Measurements from ENCODE around the gene MSL3B.

Gene MSL3B

GRCh38 chr2:233838726-233839446 is 29.3 kb downstream of the MSL3B start:
- no peaks in the 10 kb centered on the region for H3K4me1 ChIP-seq
- no peak overlapping the region for H3K27ac ChIP-seq (replicated peaks in 1 of 4)
- H3K36me3 ChIP-seq: no peaks in the 10 kb centered on the region
- no peak overlapping the region for H3K4me3 ChIP-seq
- intact Hi-C loops (cut with DNase I): no loop called here
- 95% methylated on average over 10 of the region's 12 CpGs for WGBS
- TF ChIP-seq POLR2A (IDR thresholded peaks at IDR 0.05; ENCODE audit: low read depth) (no peak), EP300 (IDR thresholded peaks at IDR 0.05) (no peak), POLR2AphosphoS5 (IDR thresholded peaks at IDR 0.05) (no peak)
- H3K27me3 ChIP-seq: no peaks in the 10 kb centered on the region
- no peak for DNase-seq (ENCODE audit: extremely low spot score)
- H3K9me3 ChIP-seq: no peaks in the 10 kb centered on the region

GRCh38 chr2:233838251-233838650 is 29.9 kb downstream of the MSL3B start:
- intact Hi-C loops (cut with DNase I): no loop called here

GRCh38 chr2:233837694-233838229 is 30.4 kb downstream of the MSL3B start:
- no peak for TF ChIP-seq POLR2AphosphoS5 (IDR thresholded peaks at IDR 0.05)
- no peak for TF ChIP-seq EP300 (IDR thresholded peaks at IDR 0.05)
- TF ChIP-seq POLR2A (IDR thresholded peaks at IDR 0.05; ENCODE audit: low read depth): no peak
- no peak for TF ChIP-seq CTCF (IDR thresholded peaks at IDR 0.05)
- Histone ChIP-seq H3K9me3 (no peaks in the 10 kb centered on the region), H3K27me3 (no peaks in the 10 kb centered on the region), H3K36me3 (no peaks in the 10 kb centered on the region), H3K27ac (replicated peaks in 1 of 4) (no peak overlapping the region), H3K4me3 (no peak overlapping the region), H3K4me1 (peaks cover 0 to 5% (median 4%) of the 10 kb centered on the region in 4 donors)
- no peak for DNase-seq (ENCODE audit: extremely low spot score)
- intact Hi-C loops (cut with DNase I): no loop called here
- 90% methylated on average over 9 of the region's 9 CpGs for WGBS

More at GRCh38 chr2:233838251-233838650, 29.9 kb downstream of the MSL3B start:
- Histone ChIP-seq H3K4me1 (peaks cover 0 to under 1% (median 0%) of the 10 kb centered on the region in 4 donors), H3K27ac (replicated peaks in 1 of 4) (no peak overlapping the region), H3K4me3 (no peak overlapping the region), H3K27me3 (no peaks in the 10 kb centered on the region), H3K9me3 (no peaks in the 10 kb centered on the region), H3K36me3 (no peaks in the 10 kb centered on the region)
- DNase-seq (ENCODE audit: extremely low spot score): no peak
- no peak for TF ChIP-seq POLR2A (IDR thresholded peaks at IDR 0.05; ENCODE audit: low read depth)
- WGBS: 70% methylated on average over 7 of the region's 7 CpGs

DNA sequence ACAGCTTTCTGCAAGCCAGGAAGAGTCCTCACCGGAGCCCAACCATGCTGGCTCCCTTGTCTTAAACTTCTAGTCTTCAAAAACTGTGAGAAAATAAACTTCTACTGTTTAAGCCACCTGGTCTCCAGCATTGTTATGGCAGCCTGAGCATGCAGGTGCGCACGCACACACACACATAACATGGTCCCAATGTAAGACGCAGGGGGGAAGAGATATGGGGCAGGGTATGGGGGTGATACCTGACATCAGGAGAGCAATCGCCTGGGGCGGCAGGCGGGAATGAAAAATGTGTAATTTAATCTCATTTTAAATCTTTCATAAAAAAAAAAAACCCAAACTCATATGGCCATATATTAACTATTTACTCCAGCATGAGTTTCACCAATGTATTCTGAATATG is 31.8 kb downstream of the MSL3B start:
- Histone ChIP-seq H3K4me1 (peaks cover 0 to 10% (median 8%) of the 10 kb centered on the region in 4 donors), H3K36me3 (no peaks in the 10 kb centered on the region), H3K27ac (replicated peaks in 1 of 4) (no peak overlapping the region), H3K9me3 (no peaks in the 10 kb centered on the region), H3K4me3 (no peak overlapping the region), H3K27me3 (no peaks in the 10 kb centered on the region)
- intact Hi-C loops (cut with DNase I): no loop called here
- WGBS: 96% methylated on average over 7 of the region's 7 CpGs
- DNase-seq (ENCODE audit: extremely low spot score): no peak
- TF ChIP-seq CTCF (IDR thresholded peaks at IDR 0.05) (no peak), POLR2A (IDR thresholded peaks at IDR 0.05; ENCODE audit: low read depth) (no peak), POLR2AphosphoS5 (IDR thresholded peaks at IDR 0.05) (no peak)

DNA sequence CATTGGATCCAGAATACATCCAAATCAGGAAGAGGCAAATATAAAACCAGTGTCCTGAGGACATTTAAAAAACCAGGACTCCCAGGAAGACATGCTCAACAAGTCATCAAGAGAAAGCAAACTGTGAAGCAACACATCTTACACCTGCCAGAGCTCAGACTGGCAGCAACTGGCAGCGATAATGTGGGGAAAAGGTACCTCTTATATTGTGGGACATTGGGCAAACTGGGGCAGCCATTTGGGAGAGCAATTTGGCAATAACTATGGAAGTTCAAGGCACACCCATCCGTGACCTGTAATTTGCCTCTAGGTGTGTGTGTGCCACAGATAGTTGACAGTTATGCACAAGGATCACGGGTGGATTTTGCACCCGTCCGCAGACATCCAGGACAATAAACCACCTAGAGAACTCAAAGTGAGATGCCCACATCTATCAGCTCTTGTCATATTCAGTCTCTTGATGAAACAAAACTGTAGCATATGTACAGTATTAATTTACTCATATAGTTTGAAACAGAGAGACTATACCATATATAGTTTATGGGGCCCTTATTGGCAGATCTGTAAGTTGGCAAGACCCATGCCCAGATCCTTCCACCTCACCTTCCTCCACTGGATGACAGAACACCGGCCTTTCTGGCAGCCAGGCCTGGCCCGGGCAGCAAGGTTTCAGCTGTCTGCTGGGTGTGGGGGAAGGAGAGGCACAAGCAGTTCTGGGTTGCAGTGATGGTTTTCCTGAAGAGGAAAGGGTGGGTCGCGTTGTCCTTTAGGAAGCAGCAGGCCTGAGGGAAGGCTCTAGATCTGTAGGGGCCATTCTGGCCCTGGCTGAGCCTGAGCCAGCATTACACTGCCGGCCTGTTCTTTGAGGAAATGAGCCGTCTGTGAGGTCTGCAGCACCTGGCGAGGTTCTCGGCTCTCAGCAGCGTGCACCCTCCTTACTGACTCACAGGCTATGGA is 32.7 kb downstream of the MSL3B start:
- no peaks in the 10 kb centered on the region for H3K36me3 ChIP-seq
- no peaks in the 10 kb centered on the region for H3K9me3 ChIP-seq
- intact Hi-C loops (cut with DNase I): no loop called here
- no peaks in the 10 kb centered on the region for H3K27me3 ChIP-seq
- 97% methylated on average over 8 of the region's 14 CpGs for WGBS
- DNase-seq (ENCODE audit: extremely low spot score): no peak
- TF ChIP-seq POLR2AphosphoS5 (IDR thresholded peaks at IDR 0.05) (no peak), EP300 (IDR thresholded peaks at IDR 0.05) (no peak), POLR2A (IDR thresholded peaks at IDR 0.05; ENCODE audit: low read depth) (no peak), CTCF (IDR thresholded peaks at IDR 0.05) (no peak)
- H3K4me3 ChIP-seq: no peak overlapping the region
- H3K27ac ChIP-seq (replicated peaks in 1 of 4): no peak overlapping the region
- H3K4me1 ChIP-seq: peaks cover 0 to 10% (median 8%) of the 10 kb centered on the region in 4 donors

Data from esophagus muscularis mucosa (tissue), 4 donors.